Transverse colon (tissue), 4 donors: Measurements from ENCODE around the gene NOP56. TPM values are rescaled to one million over a fixed set of nuclear protein-coding genes. Genes with fewer than 3 reads are reported as not detected.

Experiments used
- DNase-seq: peaks from one replicate; pipeline ENCODE4 v3.0.0-alpha.2; 2019
- H3K27ac ChIP-seq, 4 donors: fragments of 200-600 bp; sonication (generic); 2 replicates each; pipeline ENCODE4 v1.5.1; 2016 to 2018; ENCODE audit warnings: inconsistent platforms in 4 of 4
- H3K27me3 ChIP-seq: fragments of 200-600 bp; sonication (generic); 2 replicates; pipeline ENCODE4 v1.5.1; 2017; ENCODE audit warnings: inconsistent platforms
- H3K36me3 ChIP-seq, 4 donors: fragments of 200-600 bp; sonication (generic); 2 replicates each; pipeline ENCODE4 v1.5.1; 2017 to 2019; ENCODE audit warnings: inconsistent platforms in 4 of 4
- H3K4me1 ChIP-seq, 4 donors: fragments of 200-600 bp; sonication (generic); 2 replicates each; pipeline ENCODE4 v1.5.1; 2017 to 2020; ENCODE audit warnings: inconsistent platforms in 4 of 4
- H3K4me3 ChIP-seq, 4 donors: fragments of 200-600 bp; sonication (generic); 1 replicate in 1 of 4; 2 replicates in 3 of 4; pipeline versions ENCODE4 v1.5.1 to v1.6.1; 2017 to 2019; ENCODE audit warnings: inconsistent platforms in 4 of 4
- H3K9me3 ChIP-seq, 2 donors: fragments of 200-600 bp; sonication (generic); 2 replicates each; pipeline ENCODE4 v1.5.1; 2017 to 2019; ENCODE audit warnings: inconsistent platforms in 2 of 2
- EP300 ChIP-seq: sonication (generic); formaldehyde crosslinking; IDR thresholded peaks from one replicate; pipeline ENCODE4 v1.6.1; 2017; ENCODE audit warnings: antibody characterized with exemption, low read depth
- POLR2A ChIP-seq: fragments of 450-650 bp; IDR thresholded peaks from one replicate; pipeline ENCODE4 v1.6.1; 2016; ENCODE audit warnings: antibody characterized with exemption, mild to moderate bottlenecking, moderate library complexity
- POLR2AphosphoS5 ChIP-seq, 3 donors: sonication (generic); formaldehyde crosslinking; IDR thresholded peaks; one replicate each; pipeline ENCODE4 v1.6.1; 2016; ENCODE audit warnings: antibody characterized with exemption in 3 of 3
- WGBS, 2 donors: methylation state at CpG; one replicate each; pipeline ENCODE4 v1.1.5; 2018; ENCODE audit warnings: low coverage in 1 of 2; 5-methylcytosine and 5-hydroxymethylcytosine counted together
- in situ Hi-C, 4 donors: fragments of 200-750 bp; cut with MboI; loops; one replicate each; pipeline versions ENCODE4 v1.15.0 to v1.15.1; 2017; ENCODE audit warnings: low sequenced_read_pairs in 3 of 4, low pct_ligation_motif_present in 1 of 4, low pct_unique_long_range_greater_than_20kb in 1 of 4
- intact Hi-C: fragments of 100-400 bp; cut with DNase I; formaldehyde crosslinking; loops from one replicate; pipeline ENCODE4 v1.15.1; 2023; ENCODE audit warnings: low total_unique reads
- total RNA-seq, 4 donors: library from RNA; depleted of rRNA; stranded (reverse); fragments of >200 nt; gene quantifications; one replicate each; pipeline ENCODE4 v1.1.0, GENCODE V29; 2016
- TF ChIP-seq, protein P1 (sequence below), 5 experiments: fragments of 200-600 bp in 3 of 5; fragments of 450-650 bp in 2 of 5; sonication (generic) in 3 of 5; IDR thresholded peaks; 1 replicate in 2 of 5; 2 replicates in 3 of 5; pipeline ENCODE4 v1.5.1; 2016 to 2017; ENCODE audit warnings: antibody characterized with exemption in 5 of 5, inconsistent platforms in 3 of 5, mild to moderate bottlenecking in 2 of 5, moderate library complexity in 1 of 5

NOP56 gene
- total RNA-seq, 4 donors from 2014 or later: 32.8 to 303 (median 126) TPM

DNA sequence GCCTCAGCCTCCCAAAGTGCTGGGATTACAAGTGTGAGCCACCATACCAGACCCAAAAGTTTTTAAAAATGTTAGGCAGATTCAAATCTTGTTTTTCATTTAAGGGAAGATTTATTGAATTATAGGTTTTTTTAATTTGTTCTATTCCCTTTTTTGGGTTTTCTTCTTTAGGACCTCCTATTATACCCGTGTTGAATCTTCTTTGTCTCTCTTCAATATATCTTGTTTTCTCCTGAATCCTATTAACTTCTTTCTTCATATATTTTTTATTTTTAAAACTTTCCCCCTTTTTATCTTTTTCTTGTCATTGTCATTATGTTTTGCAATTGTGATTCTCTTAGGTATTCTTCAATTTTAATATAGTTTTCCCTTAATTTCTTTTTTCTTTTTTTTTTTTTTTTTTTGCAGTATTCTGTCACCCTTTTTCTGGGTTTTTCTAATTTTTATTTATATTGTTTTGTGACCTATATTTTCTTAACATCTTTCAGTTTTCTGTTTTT, 45.9 kb upstream of the NOP56 start:
- no peak for DNase-seq
- intact Hi-C loops (no loop called here), in situ Hi-C loops (no loop called here)
- no peak overlapping the region for H3K4me3 ChIP-seq
- no peak overlapping the region for H3K27ac ChIP-seq
- WGBS, 2 donors: 88 to 100% methylated on average over 1 of the region's 1 CpG
- TF ChIP-seq POLR2AphosphoS5 (IDR thresholded peaks at IDR 0.05): no peak
- no peak for TF ChIP-seq POLR2A
- TF ChIP-seq, protein P1, sequence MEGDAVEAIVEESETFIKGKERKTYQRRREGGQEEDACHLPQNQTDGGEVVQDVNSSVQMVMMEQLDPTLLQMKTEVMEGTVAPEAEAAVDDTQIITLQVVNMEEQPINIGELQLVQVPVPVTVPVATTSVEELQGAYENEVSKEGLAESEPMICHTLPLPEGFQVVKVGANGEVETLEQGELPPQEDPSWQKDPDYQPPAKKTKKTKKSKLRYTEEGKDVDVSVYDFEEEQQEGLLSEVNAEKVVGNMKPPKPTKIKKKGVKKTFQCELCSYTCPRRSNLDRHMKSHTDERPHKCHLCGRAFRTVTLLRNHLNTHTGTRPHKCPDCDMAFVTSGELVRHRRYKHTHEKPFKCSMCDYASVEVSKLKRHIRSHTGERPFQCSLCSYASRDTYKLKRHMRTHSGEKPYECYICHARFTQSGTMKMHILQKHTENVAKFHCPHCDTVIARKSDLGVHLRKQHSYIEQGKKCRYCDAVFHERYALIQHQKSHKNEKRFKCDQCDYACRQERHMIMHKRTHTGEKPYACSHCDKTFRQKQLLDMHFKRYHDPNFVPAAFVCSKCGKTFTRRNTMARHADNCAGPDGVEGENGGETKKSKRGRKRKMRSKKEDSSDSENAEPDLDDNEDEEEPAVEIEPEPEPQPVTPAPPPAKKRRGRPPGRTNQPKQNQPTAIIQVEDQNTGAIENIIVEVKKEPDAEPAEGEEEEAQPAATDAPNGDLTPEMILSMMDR (IDR thresholded peaks at IDR 0.05): no peak
- TF ChIP-seq EP300: no peak
- peaks cover 6 to 12% of the 10 kb centered on the region in 2 donors for H3K9me3 ChIP-seq
- peaks cover 9% of the 10 kb centered on the region for H3K27me3 ChIP-seq
- H3K4me1 ChIP-seq: peaks cover 0 to 7% (median 0%) of the 10 kb centered on the region in 4 donors
- no peaks in the 10 kb centered on the region for H3K36me3 ChIP-seq

DNA sequence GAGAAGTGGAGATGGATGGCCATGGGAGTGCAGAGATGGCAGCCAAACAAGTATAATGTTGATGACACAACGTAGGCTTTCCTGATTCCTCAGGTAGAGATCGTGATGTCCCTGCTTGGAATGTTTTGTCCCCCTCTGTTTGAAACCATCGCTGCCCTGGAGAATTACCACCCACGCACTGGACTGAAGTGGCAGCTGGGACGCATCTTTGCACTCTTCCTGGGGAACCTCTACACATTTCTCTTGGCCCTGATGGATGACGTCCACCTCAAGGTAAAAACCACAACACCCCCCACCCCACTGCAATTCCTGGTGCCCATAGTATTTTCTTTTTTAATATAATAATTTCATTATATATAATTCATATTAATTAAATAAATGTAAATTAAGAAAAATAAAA, 42.1 kb upstream of the NOP56 start:
- intact Hi-C loops (no loop called here), in situ Hi-C loops (no loop called here)
- Histone ChIP-seq H3K27ac (no peak overlapping the region), H3K27me3 (peaks cover 9% of the 10 kb centered on the region), H3K4me1 (no peaks in the 10 kb centered on the region), H3K36me3 (no peaks in the 10 kb centered on the region), H3K9me3 (peaks cover 6 to 12% of the 10 kb centered on the region in 2 donors), H3K4me3 (no peak overlapping the region)
- 83% methylated on average over 6 of the region's 6 CpGs; no CpG with 5 or more reads in 1 of the 2 donors for WGBS, 2 donors
- DNase-seq: no peak
- TF ChIP-seq EP300 (no peak), POLR2A (no peak), POLR2AphosphoS5 (IDR thresholded peaks at IDR 0.05) (no peak)
- TF ChIP-seq, protein P1 (IDR thresholded peaks at IDR 0.05): no peak

DNA sequence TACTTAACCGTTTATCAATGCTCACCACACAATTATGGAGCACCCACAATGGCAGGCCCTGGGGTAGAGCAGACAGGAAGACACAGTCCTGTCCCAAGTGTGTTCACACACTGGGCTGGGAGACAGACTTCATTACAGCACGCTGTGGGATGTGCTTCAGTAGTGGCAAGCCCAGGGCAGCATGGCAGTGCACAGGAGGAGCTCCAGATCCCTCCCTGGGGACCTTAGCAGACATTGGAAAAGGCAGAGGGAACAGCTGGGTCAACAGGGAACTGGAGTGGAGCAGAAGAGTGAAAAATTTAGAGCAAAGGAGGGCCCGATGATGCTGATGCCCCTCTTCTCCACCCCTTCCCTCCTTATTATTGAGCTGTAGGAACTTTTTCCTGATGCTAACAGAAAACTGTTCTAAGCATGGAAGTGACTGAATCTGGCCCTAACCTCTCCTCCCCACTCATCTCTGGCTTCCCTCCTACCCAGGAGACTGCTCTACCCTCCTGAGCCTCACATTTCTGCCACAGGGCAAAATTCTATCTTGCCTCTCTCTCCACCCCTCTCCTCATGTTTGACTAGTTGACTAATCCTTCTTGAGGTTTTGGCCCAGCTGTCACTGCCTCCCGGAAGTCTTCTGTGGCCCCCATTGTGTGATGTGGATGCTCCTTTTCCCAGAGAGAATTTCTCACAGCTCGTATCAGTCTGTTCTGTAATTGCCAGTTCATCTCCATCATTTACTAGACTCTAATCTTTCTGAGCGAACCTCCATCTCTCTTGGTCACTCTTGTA, 41.3 kb upstream of the NOP56 start:
- peaks cover 6 to 8% of the 10 kb centered on the region in 2 donors for H3K9me3 ChIP-seq
- H3K4me3 ChIP-seq: no peak overlapping the region
- H3K27me3 ChIP-seq: peaks cover 9% of the 10 kb centered on the region
- TF ChIP-seq EP300: no peak
- no peak for TF ChIP-seq POLR2AphosphoS5 (IDR thresholded peaks at IDR 0.05)
- no peak for TF ChIP-seq POLR2A
- TF ChIP-seq, protein P1 (IDR thresholded peaks at IDR 0.05): no peak
- no peak overlapping the region for H3K27ac ChIP-seq
- WGBS, 2 donors: 64 to 65% methylated on average over 4 to 6 of the region's 6 CpGs
- no peak for DNase-seq
- intact Hi-C loops (no loop called here), in situ Hi-C loops (no loop called here)
- H3K36me3 ChIP-seq: no peaks in the 10 kb centered on the region
- H3K4me1 ChIP-seq: no peaks in the 10 kb centered on the region

DNA sequence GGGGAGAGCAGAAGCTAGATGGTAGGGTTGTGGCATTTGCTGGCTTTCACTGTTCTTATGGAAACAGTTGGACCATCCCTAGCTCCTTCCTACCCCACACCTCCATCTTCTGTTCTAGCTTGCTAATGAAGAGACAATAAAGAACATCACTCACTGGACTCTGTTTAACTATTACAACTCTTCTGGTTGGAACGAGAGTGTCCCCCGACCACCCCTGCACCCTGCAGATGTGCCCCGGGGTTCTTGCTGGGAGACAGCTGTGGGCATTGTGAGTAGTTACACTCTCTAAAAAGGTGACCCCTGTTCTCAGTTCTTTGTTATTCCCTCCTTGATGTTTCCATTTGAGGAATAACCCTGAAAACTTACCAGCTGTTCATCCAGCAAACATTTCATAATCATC, 40.4 kb upstream of the NOP56 start:
- Histone ChIP-seq H3K36me3 (no peaks in the 10 kb centered on the region), H3K27ac (no peak overlapping the region), H3K9me3 (peaks cover 3 to 4% of the 10 kb centered on the region in 2 donors), H3K4me1 (no peaks in the 10 kb centered on the region), H3K4me3 (no peak overlapping the region), H3K27me3 (peaks cover 9% of the 10 kb centered on the region)
- intact Hi-C loops (no loop called here), in situ Hi-C loops (no loop called here)
- no peak for TF ChIP-seq POLR2A
- no peak for DNase-seq
- 84% methylated on average over 3 of the region's 3 CpGs; no CpG with 5 or more reads in 1 of the 2 donors for WGBS, 2 donors

DNA sequence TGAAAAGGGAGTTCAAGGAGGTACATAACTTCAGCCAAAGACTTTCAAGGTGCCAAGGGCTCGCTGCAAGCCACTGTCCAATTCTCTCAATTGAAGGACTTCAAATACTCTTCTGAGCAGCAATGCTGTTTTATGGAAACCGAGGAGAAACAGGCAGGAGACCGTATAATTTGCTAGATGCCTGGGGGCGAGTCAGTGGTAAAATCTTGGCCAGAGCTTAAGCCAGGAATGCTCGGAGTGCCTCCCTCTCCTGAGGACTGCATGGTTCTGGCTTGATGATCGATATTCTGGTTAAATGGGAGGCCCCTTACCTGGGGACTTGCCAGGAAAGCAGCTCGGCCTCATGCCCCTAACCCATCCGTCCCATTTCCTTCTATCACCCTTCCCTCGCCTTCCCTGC, 35.8 kb upstream of the NOP56 start:
- WGBS, 2 donors: 60 to 81% methylated on average over 2 to 9 of the region's 9 CpGs
- Histone ChIP-seq H3K27me3 (no peaks in the 10 kb centered on the region), H3K27ac (no peak overlapping the region), H3K4me3 (no peak overlapping the region), H3K9me3 (no peaks in the 10 kb centered on the region), H3K4me1 (no peaks in the 10 kb centered on the region), H3K36me3 (no peaks in the 10 kb centered on the region)
- TF ChIP-seq POLR2AphosphoS5 (IDR thresholded peaks at IDR 0.05): no peak
- TF ChIP-seq, protein P1 (IDR thresholded peaks at IDR 0.05): no peak
- TF ChIP-seq POLR2A: no peak
- TF ChIP-seq EP300: no peak
- DNase-seq: no peak
- intact Hi-C loops (no loop called here), in situ Hi-C loops (no loop called here)
